Nephron (organoid): Measurements from ENCODE around the gene ASS1.

Experiments
- H3K27ac Mint-ChIP-seq, 3 experiments: 2 replicates each; pipeline ENCODE4 v1.8.0; 2020; ENCODE audit warnings: mixed read lengths in 3 of 3, mild to moderate bottlenecking in 2 of 3, moderate library complexity in 1 of 3
- H3K27me3 Mint-ChIP-seq: 2 replicates; pipeline ENCODE4 v1.8.0; 2021; ENCODE audit warnings: low read depth, mild to moderate bottlenecking, moderate library complexity, mixed read lengths
- H3K36me3 Mint-ChIP-seq: 2 replicates; pipeline ENCODE4 v1.8.0; 2020; ENCODE audit warnings: low read depth, mixed read lengths
- H3K4me1 Mint-ChIP-seq: 2 replicates; pipeline ENCODE4 v1.8.0; 2020; ENCODE audit warnings: mixed read lengths
- H3K4me3 Mint-ChIP-seq, 3 experiments: 2 replicates each; pipeline ENCODE4 v1.8.0; 2020; ENCODE audit warnings: mild to moderate bottlenecking in 3 of 3, mixed read lengths in 3 of 3, moderate library complexity in 2 of 3
- H3K9me3 Mint-ChIP-seq: 2 replicates; pipeline ENCODE4 v1.8.0; 2020; ENCODE audit warnings: mixed read lengths
- CTCF ChIP-seq, 3 experiments: fragments of 200-600 bp; sonication (generic); IDR thresholded peaks; one replicate each; pipeline ENCODE4 v1.5.0; 2021; ENCODE audit warnings: antibody characterized with exemption in 3 of 3; ENCODE audit not compliant: unreplicated experiment in 3 of 3

ASS1 gene

GRCh38 chr9:130472184-130472705 is 27.5 kb downstream of the ASS1 start:
- H3K27ac Mint-ChIP-seq = no peak overlapping the region
- no peak for TF ChIP-seq CTCF (IDR thresholded peaks at IDR 0.05; ENCODE audit: unreplicated experiment in 3 of 3)
- peaks cover 4% of the 10 kb centered on the region for H3K36me3 Mint-ChIP-seq
- H3K9me3 Mint-ChIP-seq = no peaks in the 10 kb centered on the region
- no peak overlapping the region for H3K4me3 Mint-ChIP-seq
- peaks cover 20% of the 10 kb centered on the region for H3K4me1 Mint-ChIP-seq
- peaks cover 46% of the 10 kb centered on the region for H3K27me3 Mint-ChIP-seq

- Mint-ChIP-seq H3K4me1 (peaks cover 12% of the 10 kb centered on the region), H3K27ac (no peak overlapping the region), H3K27me3 (peaks cover 41% of the 10 kb centered on the region), H3K9me3 (no peaks in the 10 kb centered on the region), H3K36me3 (peaks cover under 1% of the 10 kb centered on the region), H3K4me3 (no peak overlapping the region)
- no peak for TF ChIP-seq CTCF (IDR thresholded peaks at IDR 0.05; ENCODE audit: unreplicated experiment in 3 of 3)
These were observed 28.2 kb downstream of the ASS1 start for GRCh38 chr9:130473009-130473408.

- Mint-ChIP-seq H3K4me1 (peaks cover 12% of the 10 kb centered on the region), H3K36me3 (no peaks in the 10 kb centered on the region)
- no peak for TF ChIP-seq CTCF (IDR thresholded peaks at IDR 0.05; ENCODE audit: unreplicated experiment in 3 of 3)
These were observed 28.8 kb downstream of the ASS1 start for GRCh38 chr9:130473566-130473965.

GRCh38 chr9:130474106-130474505 is 29.3 kb downstream of the ASS1 start:
- peaks cover 14% of the 10 kb centered on the region for H3K4me1 Mint-ChIP-seq
- no peak for TF ChIP-seq CTCF (IDR thresholded peaks at IDR 0.05; ENCODE audit: unreplicated experiment in 3 of 3)
- peaks cover 38% of the 10 kb centered on the region for H3K27me3 Mint-ChIP-seq
- H3K4me3 Mint-ChIP-seq = no peak overlapping the region
- peaks cover 2% of the 10 kb centered on the region for H3K36me3 Mint-ChIP-seq
- H3K9me3 Mint-ChIP-seq = no peaks in the 10 kb centered on the region
- H3K27ac Mint-ChIP-seq = no peak overlapping the region

More at GRCh38 chr9:130473566-130473965, 28.8 kb downstream of the ASS1 start:
- no peaks in the 10 kb centered on the region for H3K9me3 Mint-ChIP-seq
- no peak overlapping the region for H3K27ac Mint-ChIP-seq
- H3K27me3 Mint-ChIP-seq = peaks cover 39% of the 10 kb centered on the region
- no peak overlapping the region for H3K4me3 Mint-ChIP-seq

- TF ChIP-seq CTCF (IDR thresholded peaks at IDR 0.05; ENCODE audit: unreplicated experiment in 3 of 3) = no peak
- H3K27me3 Mint-ChIP-seq = peaks cover 40% of the 10 kb centered on the region
- H3K36me3 Mint-ChIP-seq = peaks cover 5% of the 10 kb centered on the region
- peaks cover 19% of the 10 kb centered on the region for H3K4me1 Mint-ChIP-seq
- H3K4me3 Mint-ChIP-seq = no peak overlapping the region
- H3K27ac Mint-ChIP-seq = no peak overlapping the region
- H3K9me3 Mint-ChIP-seq = no peaks in the 10 kb centered on the region
These were observed 31.5 kb downstream of the ASS1 start for GRCh38 chr9:130476151-130476730.

GRCh38 chr9:130477564-130477963 is 32.8 kb downstream of the ASS1 start:
- peaks cover 5% of the 10 kb centered on the region for H3K36me3 Mint-ChIP-seq

More at GRCh38 chr9:130477564-130477963, 32.8 kb downstream of the ASS1 start:
- Mint-ChIP-seq H3K27ac (no peak overlapping the region), H3K27me3 (peaks cover 45% of the 10 kb centered on the region), H3K4me1 (peaks cover 23% of the 10 kb centered on the region), H3K9me3 (no peaks in the 10 kb centered on the region), H3K4me3 (no peak overlapping the region)
- no peak for TF ChIP-seq CTCF (IDR thresholded peaks at IDR 0.05; ENCODE audit: unreplicated experiment in 3 of 3)
